GM12873 (cell line): ENCODE data around the gene HSPG2.

ENCODE experiments used
- CTCF ChIP-seq: IDR thresholded peaks from 2 replicates; pipeline ENCODE4 v1.5.1; 2012; ENCODE audit warnings: low read depth, mild to moderate bottlenecking, moderate library complexity, low read length, control low read depth; ENCODE audit not compliant: insufficient read depth; ENCODE audit errors: missing control alignments

The HSPG2 gene

GRCh38 chr1:21924503-21925005, 12.6 kb downstream of the HSPG2 start:
- TF ChIP-seq CTCF = no peak

GRCh38 chr1:21922090-21923013, 14.8 kb downstream of the HSPG2 start:
- TF ChIP-seq CTCF = no peak

- no peak for TF ChIP-seq CTCF
Observed at GRCh38 chr1:21921100-21921875, 15.8 kb downstream of the HSPG2 start.

- TF ChIP-seq CTCF = no peak
Observed at GRCh38 chr1:21919520-21919919, 17.6 kb downstream of the HSPG2 start.

- no peak for TF ChIP-seq CTCF
Observed at GRCh38 chr1:21916447-21917238, 20.5 kb downstream of the HSPG2 start.

GRCh38 chr1:21914880-21915640, 22.1 kb downstream of the HSPG2 start:
- no peak for TF ChIP-seq CTCF
